SK-N-SH (cell line): ENCODE results near the gene DLL1. TPM values are rescaled to one million over a fixed set of nuclear protein-coding genes. Genes with fewer than 3 reads are reported as not detected.

ENCODE experiments used
- CTCF ChIA-PET: fragments of 300-600, 350-600 bp; formaldehyde crosslinking; extraction: SDS; loops from one replicate; lab custom pipeline; 2021; lab: Yijun Ruan, JAX
- POLR2A ChIA-PET: fragments of 350-600 bp; sonication (Branson Sonifier 250); formaldehyde crosslinking; extraction: SDS; loops from one replicate; lab custom pipeline; 2020; ENCODE audit warnings: antibody characterized with exemption, inconsistent platforms; lab: Yijun Ruan, JAX
- DNase-seq: peaks from one replicate; pipeline ENCODE4 v3.0.0; 2012
- H2AFZ ChIP-seq: fragments of 200-600 bp; sonication (generic); 2 replicates; pipeline ENCODE4 v1.8.1; 2016; ENCODE audit warnings: antibody characterized with exemption, mild to moderate bottlenecking, low read depth
- H3F3A ChIP-seq: fragments of 200-600 bp; sonication (generic); replicated peaks from 2 replicates; pipeline ENCODE3; 2016; ENCODE audit warnings: antibody characterized with exemption, mild to moderate bottlenecking; ENCODE audit not compliant: insufficient read depth
- H3K27ac ChIP-seq, 2 experiments: fragments of 200-500 bp in 1 of 2; fragments of 200-600 bp in 1 of 2; sonication (Bioruptor generic) in 1 of 2; sonication (generic), shearing (Covaris generic) in 1 of 2; 2 replicates each; pipeline versions ENCODE4 v1.5.1 to v1.6.1; 2014 to 2016; ENCODE audit warnings: low read depth in 2 of 2, inconsistent platforms in 1 of 2, low read length in 1 of 2, mild to moderate bottlenecking in 1 of 2, mixed read lengths in 1 of 2
- H3K27me3 ChIP-seq: fragments of 200-600 bp; sonication (generic), shearing (Covaris generic); 2 replicates; pipeline ENCODE4 v1.6.1; 2016; ENCODE audit warnings: mixed run types; ENCODE audit not compliant: insufficient read depth
- H3K36me3 ChIP-seq, 2 experiments: fragments of 200-500 bp in 1 of 2; fragments of 200-600 bp in 1 of 2; sonication (Bioruptor generic) in 1 of 2; sonication (generic) in 1 of 2; replicated peaks in 1 of 2; 2 replicates each; pipeline versions ENCODE3 to v1.5.1; 2014 to 2016; ENCODE audit warnings: low read length in 1 of 2, mild to moderate bottlenecking in 1 of 2; ENCODE audit not compliant: insufficient read depth in 2 of 2, control insufficient read depth in 1 of 2
- H3K4me1 ChIP-seq, 2 experiments: fragments of 200-500 bp in 1 of 2; fragments of 200-600 bp in 1 of 2; sonication (Bioruptor generic) in 1 of 2; sonication (generic), shearing (Covaris generic) in 1 of 2; 2 replicates each; pipeline versions ENCODE4 v1.5.1 to v1.6.1; 2014 to 2016; ENCODE audit warnings: low read depth in 1 of 2, low read length in 1 of 2, mixed run types in 1 of 2; ENCODE audit not compliant: insufficient read depth in 2 of 2, control insufficient read depth in 1 of 2
- H3K4me2 ChIP-seq: fragments of 200-600 bp; sonication (generic), shearing (Covaris generic); 2 replicates; pipeline ENCODE4 v1.6.1; 2017; ENCODE audit warnings: mixed run types
- H3K4me3 ChIP-seq, 2 experiments: fragments of 200-500 bp in 1 of 2; fragments of 200-600 bp in 1 of 2; sonication (Bioruptor generic) in 1 of 2; sonication (generic), shearing (Covaris generic) in 1 of 2; 2 replicates each; pipeline versions ENCODE4 v1.5.1 to v1.8.1; 2014 to 2016; ENCODE audit warnings: low read depth in 2 of 2, inconsistent platforms in 1 of 2, low read length in 1 of 2, mild to moderate bottlenecking in 1 of 2, mixed read lengths in 1 of 2, moderate library complexity in 1 of 2
- H3K79me2 ChIP-seq: fragments of 200-600 bp; sonication (generic); 2 replicates; pipeline ENCODE4 v1.8.1; 2017; ENCODE audit warnings: mild to moderate bottlenecking; ENCODE audit not compliant: insufficient read depth
- H3K9ac ChIP-seq: fragments of 200-600 bp; sonication (generic); 2 replicates; pipeline ENCODE4 v1.6.1; 2017; ENCODE audit warnings: mixed run types
- H3K9me2 ChIP-seq: fragments of 200-600 bp; sonication (generic); 2 replicates; pipeline ENCODE4 v1.6.1; 2017; ENCODE audit warnings: mixed run types
- H3K9me3 ChIP-seq: fragments of 200-600 bp; sonication (generic); 2 replicates; pipeline ENCODE4 v1.6.1; 2017; ENCODE audit warnings: mixed run types, mild to moderate bottlenecking, moderate library complexity
- H4K20me1 ChIP-seq: fragments of 200-600 bp; sonication (generic); 2 replicates; pipeline ENCODE4 v1.6.1; 2017; ENCODE audit warnings: mild to moderate bottlenecking, mixed run types; ENCODE audit not compliant: insufficient read depth
- CHD2 ChIP-seq: fragments of 150-350 bp; IDR thresholded peaks from 2 replicates; pipeline ENCODE4 v1.6.1; 2018; ENCODE audit warnings: low read length; ENCODE audit not compliant: partially characterized antibody
- ELF1 ChIP-seq: IDR thresholded peaks from 2 replicates; pipeline ENCODE4 v1.4.0; 2012
- FOSL2 ChIP-seq: IDR thresholded peaks from 2 replicates; pipeline ENCODE4 v1.4.0; 2012; ENCODE audit warnings: low read depth, mild to moderate bottlenecking, moderate library complexity, borderline replicate concordance
- GABPA ChIP-seq: IDR thresholded peaks from 2 replicates; pipeline ENCODE4 v1.4.0; 2012; ENCODE audit warnings: low read depth, mild to moderate bottlenecking
- MEF2A ChIP-seq: IDR thresholded peaks from 2 replicates; pipeline ENCODE4 v1.4.0; 2012; ENCODE audit warnings: low read depth, borderline replicate concordance
- MXI1 ChIP-seq: IDR thresholded peaks from 2 replicates; pipeline ENCODE4 v1.6.1; 2012; ENCODE audit warnings: mild to moderate bottlenecking, low read depth, low read length, improper control_type of control experiment
- NFIC ChIP-seq: IDR thresholded peaks from 2 replicates; pipeline ENCODE4 v1.4.0; 2012; ENCODE audit warnings: borderline replicate concordance
- NRF1 ChIP-seq: IDR thresholded peaks from 2 replicates; pipeline ENCODE4 v1.6.1; 2012; ENCODE audit warnings: low read depth, mild to moderate bottlenecking, low read length
- RAD21 ChIP-seq: IDR thresholded peaks from 2 replicates; pipeline ENCODE4 v1.6.1; 2012; ENCODE audit warnings: mild to moderate bottlenecking, low read length
- RCOR1 ChIP-seq: fragments of 150-350 bp; IDR thresholded peaks from 2 replicates; pipeline ENCODE4 v1.6.1; 2017; ENCODE audit warnings: antibody characterized with exemption, low read length
- RXRA ChIP-seq: IDR thresholded peaks from 2 replicates; pipeline ENCODE4 v1.4.0; 2012; ENCODE audit warnings: low read depth, mild to moderate bottlenecking, borderline replicate concordance
- SMC3 ChIP-seq: IDR thresholded peaks from 2 replicates; pipeline ENCODE4 v1.6.1; 2012; ENCODE audit warnings: low read depth, low read length, improper control_type of control experiment
- TEAD4 ChIP-seq: IDR thresholded peaks from 2 replicates; pipeline ENCODE4 v1.4.0; 2012; ENCODE audit warnings: mild to moderate bottlenecking, borderline replicate concordance; ENCODE audit not compliant: insufficient read depth
- YY1 ChIP-seq: IDR thresholded peaks from 2 replicates; pipeline ENCODE4 v1.4.0; 2012; ENCODE audit warnings: low read depth, mild to moderate bottlenecking
- WGBS: methylation state at CpG from one replicate; pipeline ENCODE4 v1.1.6; 2017; ENCODE audit warnings: low lambda C conversion rate; 5-methylcytosine and 5-hydroxymethylcytosine counted together
- polyA plus RNA-seq, 3 experiments: library from polyadenylated mRNA; depleted of rRNA; stranded (reverse); fragments of >200 nt; gene quantifications; 2 replicates each; pipeline ENCODE4 v1.2.3, GENCODE V29; 2012
- TF ChIP-seq, protein P1 (sequence below): IDR thresholded peaks from 2 replicates; pipeline ENCODE4 v1.4.0; 2012; ENCODE audit warnings: low read depth, borderline replicate concordance
- TF ChIP-seq, protein P2 (sequence below): IDR thresholded peaks from 2 replicates; pipeline ENCODE4 v1.4.0; 2012; ENCODE audit warnings: low read depth, borderline replicate concordance
- TF ChIP-seq, protein P3 (sequence below): IDR thresholded peaks from 2 replicates; pipeline ENCODE4 v1.6.1; 2012; ENCODE audit warnings: mild to moderate bottlenecking, low read depth, low read length, moderate library complexity

Gene DLL1
- polyA plus RNA-seq, 1 of the 3 experiments (the other 2 are of a cell fraction): 0.25 TPM

DNA sequence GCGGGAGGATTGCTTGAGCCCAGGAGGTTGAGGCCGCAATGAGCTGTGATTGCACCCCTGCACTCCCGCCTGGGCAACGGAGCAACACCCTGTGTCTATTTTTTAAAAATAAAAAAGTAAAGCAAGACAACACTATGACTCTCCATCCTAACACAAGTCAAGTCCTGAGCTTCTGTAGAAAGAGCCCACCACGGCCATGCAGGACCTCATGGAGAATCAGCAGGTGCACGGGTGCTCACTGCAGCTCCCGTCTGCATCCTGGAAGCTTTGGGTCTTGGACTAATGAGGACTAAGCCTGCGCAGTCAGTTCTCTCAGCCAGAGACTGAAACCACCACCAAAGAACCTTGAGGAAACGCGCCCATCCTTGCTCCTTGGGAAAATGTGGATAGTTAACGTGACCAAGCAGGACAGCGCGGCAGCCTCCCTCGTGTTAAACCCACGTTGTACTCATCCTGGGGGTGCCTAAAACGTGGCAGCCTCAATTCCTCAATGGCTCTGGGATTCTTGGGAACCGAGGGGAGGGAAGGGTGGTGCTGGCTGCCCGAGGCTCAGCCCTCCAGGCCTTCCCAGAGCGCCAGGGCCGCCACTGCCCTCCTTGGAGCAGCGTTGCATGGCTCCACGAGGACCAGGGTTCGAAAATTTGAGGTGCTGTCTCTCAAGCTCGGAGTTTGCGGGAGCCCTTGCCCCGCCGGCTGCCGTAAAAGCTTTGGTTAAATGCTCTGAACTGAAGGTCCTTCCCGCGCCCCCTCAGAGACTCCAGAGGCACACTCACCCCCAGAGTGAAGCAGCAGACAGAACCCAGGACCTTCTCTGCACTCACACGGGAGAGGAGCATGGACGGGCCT is 29.0 kb downstream of the DLL1 start:
- Histone ChIP-seq H3K9me3 (no peaks in the 10 kb centered on the region), H3F3A (no peaks in the 10 kb centered on the region), H3K9ac (no peak overlapping the region), H3K79me2 (no peaks in the 10 kb centered on the region), H3K27me3 (no peaks in the 10 kb centered on the region), H3K9me2 (no peaks in the 10 kb centered on the region), H4K20me1 (0 out of 2 replicates have a peak, but pooled peaks cover 3% of the 10 kb centered on the region), H3K36me3 (no peaks in the 10 kb centered on the region), H3K4me1 (no peaks in the 10 kb centered on the region; a peak in 1 of 4 replicates), H2AFZ (no peak overlapping the region), H3K4me2 (no peak overlapping the region), H3K4me3 (no peak overlapping the region), H3K27ac (no peak overlapping the region)
- ChIA-PET CTCF (interaction anchor here (1.0 to 1.7 kb wide), 3 partner anchors 10 to 30 kb away, joined by 3 to 5 read pairs (median 3); no protein-coding TSS in a partner anchor), POLR2A (interaction anchor here (0.6 kb wide), 1 partner anchor 11 kb away, joined by 6 read pairs; no protein-coding TSS in a partner anchor)
- TF ChIP-seq RAD21 (no peak), TEAD4 (no peak), GABPA (no peak), NFIC (no peak), SMC3 (no peak), YY1 (no peak), MXI1 (no peak), ELF1 (no peak), RXRA (no peak), FOSL2 (no peak), RCOR1 (no peak)
- WGBS: 79% methylated on average over 11 of the region's 32 CpGs
- DNase-seq: no peak

DNA sequence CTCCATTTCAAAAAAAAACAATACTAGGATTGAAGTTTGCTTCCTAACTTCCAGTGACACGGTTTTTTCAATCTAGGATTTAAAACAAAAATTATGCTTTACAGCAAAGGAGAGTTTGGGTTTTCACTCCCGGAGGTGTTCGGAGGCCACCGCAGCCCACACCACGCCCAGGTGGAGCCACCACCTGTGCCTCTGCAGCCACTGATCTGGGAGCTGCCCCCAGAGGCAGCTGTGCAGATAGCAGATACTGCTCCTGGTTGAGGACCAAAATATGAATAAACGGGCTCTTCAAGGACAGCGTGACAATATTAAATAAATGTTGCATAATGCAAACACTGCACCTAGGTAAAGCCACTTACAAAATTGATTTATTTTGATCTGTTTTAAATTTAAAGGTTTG is 30.2 kb downstream of the DLL1 start:
- Histone ChIP-seq H3K79me2 (no peaks in the 10 kb centered on the region), H3K9me2 (no peaks in the 10 kb centered on the region), H2AFZ (no peak overlapping the region), H3K36me3 (no peaks in the 10 kb centered on the region), H3F3A (no peaks in the 10 kb centered on the region), H4K20me1 (0 out of 2 replicates have a peak, but pooled peaks cover 3% of the 10 kb centered on the region), H3K27me3 (no peaks in the 10 kb centered on the region), H3K9ac (no peak overlapping the region), H3K4me3 (no peak overlapping the region), H3K4me2 (no peak overlapping the region), H3K4me1 (no peaks in the 10 kb centered on the region; a peak in 1 of 4 replicates), H3K27ac (no peak overlapping the region), H3K9me3 (no peaks in the 10 kb centered on the region)
- ChIA-PET POLR2A (no interaction called here), CTCF (interaction anchor here (0.8 to 1.3 kb wide), 4 partner anchors 9 to 130 kb away, joined by 3 read pairs; no protein-coding TSS in a partner anchor)
- TF ChIP-seq ELF1 (no peak), MXI1 (no peak), CHD2 (no peak), MEF2A (no peak), NFIC (no peak), YY1 (no peak), NRF1 (no peak)
- TF ChIP-seq, protein P1, sequence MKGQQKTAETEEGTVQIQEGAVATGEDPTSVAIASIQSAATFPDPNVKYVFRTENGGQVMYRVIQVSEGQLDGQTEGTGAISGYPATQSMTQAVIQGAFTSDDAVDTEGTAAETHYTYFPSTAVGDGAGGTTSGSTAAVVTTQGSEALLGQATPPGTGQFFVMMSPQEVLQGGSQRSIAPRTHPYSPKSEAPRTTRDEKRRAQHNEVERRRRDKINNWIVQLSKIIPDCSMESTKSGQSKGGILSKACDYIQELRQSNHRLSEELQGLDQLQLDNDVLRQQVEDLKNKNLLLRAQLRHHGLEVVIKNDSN: no peak
- TF ChIP-seq, protein P2, sequence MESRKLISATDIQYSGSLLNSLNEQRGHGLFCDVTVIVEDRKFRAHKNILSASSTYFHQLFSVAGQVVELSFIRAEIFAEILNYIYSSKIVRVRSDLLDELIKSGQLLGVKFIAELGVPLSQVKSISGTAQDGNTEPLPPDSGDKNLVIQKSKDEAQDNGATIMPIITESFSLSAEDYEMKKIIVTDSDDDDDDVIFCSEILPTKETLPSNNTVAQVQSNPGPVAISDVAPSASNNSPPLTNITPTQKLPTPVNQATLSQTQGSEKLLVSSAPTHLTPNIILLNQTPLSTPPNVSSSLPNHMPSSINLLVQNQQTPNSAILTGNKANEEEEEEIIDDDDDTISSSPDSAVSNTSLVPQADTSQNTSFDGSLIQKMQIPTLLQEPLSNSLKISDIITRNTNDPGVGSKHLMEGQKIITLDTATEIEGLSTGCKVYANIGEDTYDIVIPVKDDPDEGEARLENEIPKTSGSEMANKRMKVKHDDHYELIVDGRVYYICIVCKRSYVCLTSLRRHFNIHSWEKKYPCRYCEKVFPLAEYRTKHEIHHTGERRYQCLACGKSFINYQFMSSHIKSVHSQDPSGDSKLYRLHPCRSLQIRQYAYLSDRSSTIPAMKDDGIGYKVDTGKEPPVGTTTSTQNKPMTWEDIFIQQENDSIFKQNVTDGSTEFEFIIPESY: no peak
- TF ChIP-seq, protein P3, sequence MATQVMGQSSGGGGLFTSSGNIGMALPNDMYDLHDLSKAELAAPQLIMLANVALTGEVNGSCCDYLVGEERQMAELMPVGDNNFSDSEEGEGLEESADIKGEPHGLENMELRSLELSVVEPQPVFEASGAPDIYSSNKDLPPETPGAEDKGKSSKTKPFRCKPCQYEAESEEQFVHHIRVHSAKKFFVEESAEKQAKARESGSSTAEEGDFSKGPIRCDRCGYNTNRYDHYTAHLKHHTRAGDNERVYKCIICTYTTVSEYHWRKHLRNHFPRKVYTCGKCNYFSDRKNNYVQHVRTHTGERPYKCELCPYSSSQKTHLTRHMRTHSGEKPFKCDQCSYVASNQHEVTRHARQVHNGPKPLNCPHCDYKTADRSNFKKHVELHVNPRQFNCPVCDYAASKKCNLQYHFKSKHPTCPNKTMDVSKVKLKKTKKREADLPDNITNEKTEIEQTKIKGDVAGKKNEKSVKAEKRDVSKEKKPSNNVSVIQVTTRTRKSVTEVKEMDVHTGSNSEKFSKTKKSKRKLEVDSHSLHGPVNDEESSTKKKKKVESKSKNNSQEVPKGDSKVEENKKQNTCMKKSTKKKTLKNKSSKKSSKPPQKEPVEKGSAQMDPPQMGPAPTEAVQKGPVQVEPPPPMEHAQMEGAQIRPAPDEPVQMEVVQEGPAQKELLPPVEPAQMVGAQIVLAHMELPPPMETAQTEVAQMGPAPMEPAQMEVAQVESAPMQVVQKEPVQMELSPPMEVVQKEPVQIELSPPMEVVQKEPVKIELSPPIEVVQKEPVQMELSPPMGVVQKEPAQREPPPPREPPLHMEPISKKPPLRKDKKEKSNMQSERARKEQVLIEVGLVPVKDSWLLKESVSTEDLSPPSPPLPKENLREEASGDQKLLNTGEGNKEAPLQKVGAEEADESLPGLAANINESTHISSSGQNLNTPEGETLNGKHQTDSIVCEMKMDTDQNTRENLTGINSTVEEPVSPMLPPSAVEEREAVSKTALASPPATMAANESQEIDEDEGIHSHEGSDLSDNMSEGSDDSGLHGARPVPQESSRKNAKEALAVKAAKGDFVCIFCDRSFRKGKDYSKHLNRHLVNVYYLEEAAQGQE: no peak
- no peak for DNase-seq
- 56% methylated on average over 7 of the region's 7 CpGs for WGBS
